Myocyte (in vitro differentiated cells): ENCODE measurements around the gene CCDC82. TPM values are rescaled to one million over a fixed set of nuclear protein-coding genes. Genes with fewer than 3 reads are reported as not detected.
"Not testable (repeated sequence)": the region's sequence is repeated elsewhere in the genome, so short reads cannot be mapped to it uniquely, and the experiment has no call there.

ENCODE experiments used
- DNase-seq: peaks from one replicate; pipeline ENCODE4 v3.0.0-alpha.2; 2012; ENCODE audit warnings: low read depth
- polyA plus RNA-seq: library from polyadenylated mRNA; unstranded; fragments of >200 nt; gene quantifications from one replicate; pipeline ENCODE4 v1.2.1, GENCODE V29; 2012; ENCODE audit warnings: missing spikeins
- total RNA-seq: library from RNA; depleted of rRNA; stranded (reverse); fragments of >200 nt; gene quantifications from 2 replicates; pipeline ENCODE4 v1.2.3, GENCODE V29; 2014

Gene CCDC82
- total RNA-seq = 8.5 and 12.0 TPM in 2 replicates
- polyA plus RNA-seq = 10.4 TPM

DNA sequence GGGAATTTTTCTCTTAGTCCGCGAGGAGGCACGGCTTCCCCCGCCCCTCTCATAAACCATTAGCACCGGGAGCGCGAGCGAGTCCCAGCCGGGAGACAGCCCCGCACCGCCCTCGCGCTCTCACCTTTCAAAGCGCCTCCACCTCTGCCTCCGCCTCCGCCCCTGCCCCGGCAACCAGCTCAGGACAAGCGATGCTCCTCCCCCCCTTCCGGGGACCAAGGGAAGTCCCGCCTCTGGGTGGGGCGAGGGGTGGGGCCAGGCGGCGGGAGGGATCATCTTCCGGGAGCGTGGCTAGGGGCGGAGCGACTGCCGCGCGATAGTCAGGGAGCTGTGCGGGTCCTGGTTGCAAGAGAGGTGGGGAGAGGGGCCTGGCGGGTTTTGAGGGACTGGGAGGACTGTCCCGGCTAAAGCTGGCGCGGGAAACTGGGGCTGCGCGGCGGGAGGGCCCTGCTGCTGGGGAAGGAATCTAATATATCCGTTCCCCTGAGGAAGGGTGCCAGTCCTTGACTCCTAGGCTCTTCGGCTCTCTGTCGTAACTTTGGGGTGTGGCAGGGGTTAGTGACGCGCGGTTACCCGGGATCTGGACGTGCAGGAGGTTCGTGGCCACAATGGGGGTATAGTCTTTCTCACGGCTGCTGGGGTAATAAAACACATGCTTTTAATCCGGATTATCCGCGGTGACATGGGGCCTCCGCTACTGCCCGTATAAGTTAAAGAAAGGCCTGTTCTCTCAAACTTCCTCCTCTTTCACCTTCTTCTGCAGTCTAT lies at the start of gene CCDC82, which contains the start of gene JRKL:
Gene CCDC82, minus strand, starts transcription at position 193 of the 768 bp plus-strand sequence. CDS start 5,165 bp downstream, outside the sequence.
Gene JRKL, plus strand, starts transcription at position 294 of the 768 bp plus-strand sequence. CDS start 637 bp downstream, outside the sequence.
- DNase-seq = peak; percentile 97

- DNase-seq = not testable (repeated sequence)
Measured at GRCh38 chr11:96432654-96433053, 42.9 kb upstream of the CCDC82 start.

DNA sequence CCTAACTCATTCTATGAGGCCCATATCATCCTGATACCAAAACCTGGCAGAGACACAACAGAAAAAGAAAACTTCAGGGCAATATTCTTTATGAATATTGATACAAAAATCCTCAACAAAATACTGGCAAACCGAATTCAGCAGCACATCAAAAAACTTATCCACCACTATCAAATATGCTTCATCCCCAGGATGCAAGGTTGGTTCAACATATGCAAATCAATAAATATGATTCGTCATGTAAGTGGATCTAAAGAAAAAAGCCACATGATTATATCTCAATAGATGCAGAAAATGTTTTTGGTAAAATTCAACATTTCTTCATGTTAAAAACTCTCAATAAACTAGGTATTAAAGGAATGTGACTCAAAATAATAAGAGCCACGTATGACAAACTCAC lies 41.0 kb upstream of the CCDC82 start:
- DNase-seq = no peak

GRCh38 chr11:96424693-96425092 lies 35.0 kb upstream of the CCDC82 start:
- DNase-seq = peak; percentile 12

DNA sequence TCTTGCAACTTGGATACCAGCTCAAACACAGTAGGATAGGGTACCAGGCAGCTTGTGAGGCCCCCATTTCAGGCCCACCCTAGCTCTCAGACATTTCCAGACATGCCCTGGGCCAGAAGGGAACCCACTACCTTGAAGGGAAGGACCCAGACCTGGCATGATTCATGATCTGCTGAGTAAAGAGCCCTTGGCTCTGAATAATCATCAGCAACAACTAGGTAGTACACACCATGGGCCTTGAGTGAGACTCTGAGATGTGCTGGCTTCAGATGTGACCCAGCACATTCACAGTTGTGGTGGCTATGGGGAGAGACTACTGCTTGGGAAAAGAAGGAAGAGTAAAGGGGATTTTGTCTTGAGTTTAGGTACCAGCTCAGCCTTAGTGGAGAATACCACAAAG lies 23.7 kb upstream of the CCDC82 start:
- DNase-seq = no peak

GRCh38 chr11:96412761-96413381 lies 23.2 kb upstream of the CCDC82 start:
- DNase-seq = peak; percentile 92

GRCh38 chr11:96411412-96411811 lies 21.7 kb upstream of the CCDC82 start:
- not testable (repeated sequence) for DNase-seq

GRCh38 chr11:96400697-96401096 lies 11.0 kb upstream of the CCDC82 start:
- DNase-seq = no peak

GRCh38 chr11:96397863-96398262 lies 8.2 kb upstream of the CCDC82 start:
- no peak for DNase-seq

DNA sequence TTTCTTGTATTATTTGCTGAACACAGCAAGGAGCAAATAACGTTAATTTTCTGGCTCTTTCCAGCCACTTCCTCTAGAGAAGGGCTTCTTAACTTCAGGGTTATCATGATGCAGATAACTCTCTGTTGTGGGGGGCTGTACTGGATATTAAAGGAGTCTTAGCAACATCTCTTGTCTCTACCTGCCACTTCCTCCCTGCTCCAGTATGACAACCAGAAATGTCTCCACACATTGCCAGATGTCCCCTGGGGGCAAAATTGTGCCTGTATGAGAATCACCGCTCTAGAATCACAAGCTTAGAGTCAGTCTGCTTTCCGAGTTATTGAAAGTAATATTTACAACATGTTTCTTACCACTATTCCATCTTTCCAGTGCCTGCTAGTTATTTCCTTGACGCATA lies 6.9 kb upstream of the CCDC82 start:
- DNase-seq = no peak

DNA sequence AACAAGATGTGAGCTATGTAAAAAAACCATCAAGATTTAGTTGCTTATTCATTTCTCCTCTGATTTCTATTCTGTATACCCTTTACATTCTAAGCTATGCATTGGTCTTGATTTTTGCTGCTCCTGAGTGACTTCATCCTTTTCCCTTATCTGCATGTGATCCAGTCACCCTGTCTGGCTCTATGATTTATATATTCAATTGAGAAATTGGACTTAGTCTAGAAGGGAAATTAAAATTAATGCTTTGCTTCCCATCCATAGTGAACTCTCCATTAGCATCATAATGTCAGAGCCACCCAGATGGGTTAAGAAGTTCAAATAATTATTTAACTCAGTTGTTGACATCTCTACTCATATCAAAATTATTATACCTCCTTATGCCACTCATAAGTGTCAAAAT lies 5.1 kb upstream of the CCDC82 start:
- no peak for DNase-seq

GRCh38 chr11:96393753-96394348 lies 4.1 kb upstream of the CCDC82 start:
- DNase-seq = peak; percentile 49

DNA sequence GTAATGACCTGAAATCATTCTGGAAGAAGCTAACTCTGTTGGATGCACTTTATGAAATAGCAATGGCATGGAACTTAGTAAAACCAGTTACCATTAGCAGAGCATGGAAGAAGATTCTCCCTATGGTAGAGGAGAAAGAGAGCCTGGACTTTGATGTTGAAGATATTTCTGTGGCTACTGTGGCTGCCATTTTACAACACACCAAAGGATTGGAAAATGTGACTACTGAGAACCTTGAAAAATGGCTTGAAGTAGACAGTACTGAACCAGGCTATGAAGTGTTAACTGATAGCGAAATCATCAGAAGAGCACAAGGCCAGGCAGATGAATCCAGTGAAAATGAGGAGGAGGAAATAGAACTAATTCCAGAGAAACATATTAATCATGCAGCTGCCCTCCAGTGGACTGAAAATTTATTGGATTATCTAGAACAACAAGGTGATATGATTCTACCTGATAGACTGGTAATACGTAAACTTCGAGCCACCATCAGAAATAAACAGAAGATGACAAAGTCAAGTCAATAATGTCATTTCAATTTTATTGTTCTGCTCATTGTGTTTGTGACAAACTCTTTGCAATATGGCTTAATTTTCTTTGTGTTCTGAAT lies 2.1 kb upstream of the CCDC82 start:
- no peak for DNase-seq

DNA sequence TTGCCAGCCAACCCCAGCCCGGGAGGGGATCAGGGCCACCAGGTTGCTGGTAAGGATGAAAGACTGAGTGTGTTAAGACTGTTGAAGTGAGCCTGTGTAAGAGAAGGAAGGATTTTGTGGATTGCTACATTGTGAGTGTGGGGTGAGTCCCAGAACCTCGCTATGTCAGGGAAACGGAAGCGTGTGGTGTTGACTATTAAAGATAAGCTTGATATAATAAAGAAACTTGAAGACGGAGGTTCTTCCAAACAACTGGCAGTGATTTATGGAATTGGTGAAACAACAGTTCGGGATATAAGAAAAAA lies 728 bp upstream of the CCDC82 start:
- DNase-seq = no peak

- no peak for DNase-seq
Measured at GRCh38 chr11:96388891-96389719, 607 bp downstream of the CCDC82 start.

GRCh38 chr11:96385187-96385586 lies 4.5 kb downstream of the CCDC82 start:
- DNase-seq = no peak

- no peak for DNase-seq
Measured at GRCh38 chr11:96384156-96384555, 5.6 kb downstream of the CCDC82 start.

DNA sequence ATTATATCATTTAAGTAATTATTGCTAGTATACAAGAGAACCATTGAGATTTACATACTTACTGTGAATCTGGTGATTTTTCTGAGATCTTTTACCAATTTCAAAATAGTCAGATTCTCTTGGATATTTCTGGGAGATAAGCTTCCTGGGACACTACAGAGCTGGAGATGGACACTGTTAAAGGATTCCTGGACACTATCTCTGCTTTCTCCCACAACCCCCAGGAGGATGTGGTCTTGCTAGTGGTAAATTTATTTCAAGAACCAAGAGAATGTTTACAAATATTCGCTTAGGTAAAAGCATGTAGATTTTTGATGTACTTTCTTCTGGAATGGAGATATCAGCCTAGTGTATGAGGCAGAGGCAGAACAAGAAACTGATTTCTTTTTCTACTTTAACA lies 12.9 kb downstream of the CCDC82 start:
- DNase-seq = no peak

GRCh38 chr11:96373826-96374225 lies 15.9 kb downstream of the CCDC82 start:
- DNase-seq = no peak

DNA sequence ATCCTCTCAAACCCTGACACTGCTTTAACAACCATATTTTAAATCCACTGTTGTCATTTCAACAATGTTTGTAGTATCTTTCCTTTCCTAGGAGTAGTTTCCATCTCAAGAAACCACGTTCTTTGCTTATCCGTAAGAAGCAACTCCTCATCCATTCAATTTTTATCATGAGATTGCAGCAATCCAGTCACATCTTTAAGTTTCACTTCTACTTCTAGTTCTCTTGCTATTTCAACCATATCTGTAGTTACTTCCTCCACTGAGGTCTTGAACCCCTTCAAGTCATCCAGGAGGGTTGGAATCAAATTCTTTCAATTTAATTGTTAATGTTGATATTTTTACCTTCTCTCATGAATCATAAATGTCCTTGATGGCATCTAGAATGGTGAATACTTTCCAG lies 22.4 kb downstream of the CCDC82 start:
- no peak for DNase-seq

GRCh38 chr11:96366024-96366423 lies 23.7 kb downstream of the CCDC82 start:
- DNase-seq = no peak
